ENCODE measurements around the gene TDRD7. TPM values are rescaled to one million over a fixed set of nuclear protein-coding genes. Genes with fewer than 3 reads are reported as not detected.

Gene TDRD7
- total RNA-seq, 1 experiment from 2014 or later, result 3.6 TPM

- no TSS peak for BruUV-seq (replicated peaks)
- Histone ChIP-seq H3K27ac (ENCODE audit: low read depth, low read length, poor library complexity, severe bottlenecking) (no peak overlapping the region), H3K27me3 (replicated peaks; ENCODE audit: insufficient read depth, low read depth, low read length, poor library complexity) (no peaks in the 10 kb centered on the region), H3K9me3 (ENCODE audit: low read depth, low read length, poor library complexity, severe bottlenecking) (no peaks in the 10 kb centered on the region), H3K4me3 (ENCODE audit: low read depth, low read length, poor library complexity, severe bottlenecking) (no peak overlapping the region), H3K4me1 (ENCODE audit: insufficient read depth, low read length, poor library complexity, severe bottlenecking) (no peaks in the 10 kb centered on the region), H3K36me3 (ENCODE audit: insufficient read depth, low read length, poor library complexity, severe bottlenecking) (no peaks in the 10 kb centered on the region)
- CTCF ChIA-PET, result no interaction called here
- POLR2A ChIA-PET (ENCODE audit: low non-redundant PET), result no interaction called here
- no peak for TF ChIP-seq CTCF (conservative IDR thresholded peaks at IDR 0.05; ENCODE audit: low read depth, low read length)
- no peak for TF ChIP-seq EZH2 (IDR thresholded peaks at IDR 0.05; ENCODE audit: borderline replicate concordance, low read depth, low read length, poor library complexity, severe bottlenecking)
- DNase-seq (ENCODE audit: low spot score), result no peak
- intact Hi-C loops (cut with micrococcal nuclease; ENCODE audit: unreplicated experiment), result no loop called here
These were observed 14.1 kb downstream of the TDRD7 start for GRCh38 chr9:97425973-97426336.

GRCh38 chr9:97427885-97428284 lies 16.0 kb downstream of the TDRD7 start:
- H3K4me3 ChIP-seq (ENCODE audit: low read depth, low read length, poor library complexity, severe bottlenecking), result no peak overlapping the region
- ChIA-PET POLR2A (ENCODE audit: low non-redundant PET) (no interaction called here), CTCF (no interaction called here)
- no peaks in the 10 kb centered on the region for H3K9me3 ChIP-seq (ENCODE audit: low read depth, low read length, poor library complexity, severe bottlenecking)
- no peaks in the 10 kb centered on the region for H3K36me3 ChIP-seq (ENCODE audit: insufficient read depth, low read length, poor library complexity, severe bottlenecking)
- BruUV-seq (replicated peaks), result no TSS peak
- DNase-seq (ENCODE audit: low spot score), result no peak
- no peaks in the 10 kb centered on the region for H3K27me3 ChIP-seq (replicated peaks; ENCODE audit: insufficient read depth, low read depth, low read length, poor library complexity)
- no peaks in the 10 kb centered on the region for H3K4me1 ChIP-seq (ENCODE audit: insufficient read depth, low read length, poor library complexity, severe bottlenecking)
- no peak overlapping the region for H3K27ac ChIP-seq (ENCODE audit: low read depth, low read length, poor library complexity, severe bottlenecking)
- TF ChIP-seq CTCF (conservative IDR thresholded peaks at IDR 0.05; ENCODE audit: low read depth, low read length), result no peak
- TF ChIP-seq EZH2 (IDR thresholded peaks at IDR 0.05; ENCODE audit: borderline replicate concordance, low read depth, low read length, poor library complexity, severe bottlenecking), result no peak
- intact Hi-C loops (cut with micrococcal nuclease; ENCODE audit: unreplicated experiment), result no loop called here

GRCh38 chr9:97430316-97431043 lies 18.6 kb downstream of the TDRD7 start:
- BruUV-seq (replicated peaks), result no TSS peak
- CTCF ChIA-PET, result no interaction called here
- no peak for DNase-seq (ENCODE audit: low spot score)
- POLR2A ChIA-PET (ENCODE audit: low non-redundant PET), result no interaction called here
- H3K27ac ChIP-seq (ENCODE audit: low read depth, low read length, poor library complexity, severe bottlenecking), result no peak overlapping the region
- no peaks in the 10 kb centered on the region for H3K4me1 ChIP-seq (ENCODE audit: insufficient read depth, low read length, poor library complexity, severe bottlenecking)
- intact Hi-C loops (cut with micrococcal nuclease; ENCODE audit: unreplicated experiment), result no loop called here
- TF ChIP-seq CTCF (conservative IDR thresholded peaks at IDR 0.05; ENCODE audit: low read depth, low read length), result no peak
- TF ChIP-seq EZH2 (IDR thresholded peaks at IDR 0.05; ENCODE audit: borderline replicate concordance, low read depth, low read length, poor library complexity, severe bottlenecking), result no peak
- no peak overlapping the region for H3K4me3 ChIP-seq (ENCODE audit: low read depth, low read length, poor library complexity, severe bottlenecking)
- no peaks in the 10 kb centered on the region for H3K36me3 ChIP-seq (ENCODE audit: insufficient read depth, low read length, poor library complexity, severe bottlenecking)
- H3K27me3 ChIP-seq (replicated peaks; ENCODE audit: insufficient read depth, low read depth, low read length, poor library complexity), result no peaks in the 10 kb centered on the region
- H3K9me3 ChIP-seq (ENCODE audit: low read depth, low read length, poor library complexity, severe bottlenecking), result no peaks in the 10 kb centered on the region

Measured in A673 (cell line).